ENCODE results near the gene RNH1. TPM values are rescaled to one million over a fixed set of nuclear protein-coding genes. Genes with fewer than 3 reads are reported as not detected.

RNH1 gene
- polyA plus RNA-seq, 1 donor from 2014 or later = 71.8 TPM

GRCh38 chr11:553988-554340 lies 46.9 kb upstream of the RNH1 start:
- no peaks in the 10 kb centered on the region for H3K79me2 ChIP-seq (replicated peaks; ENCODE audit: insufficient read depth, low read length)
- H3K27ac ChIP-seq (ENCODE audit: low read length) = no peak overlapping the region
- no peaks in the 10 kb centered on the region for H3K9me2 ChIP-seq (ENCODE audit: insufficient read depth, low read length)
- TF ChIP-seq RAD21 (conservative IDR thresholded peaks at IDR 0.05) (no peak), TAF1 (IDR thresholded peaks at IDR 0.05; ENCODE audit: low read depth) (no peak), REST (IDR thresholded peaks at IDR 0.05; ENCODE audit: borderline replicate concordance) (no peak), EP300 (conservative IDR thresholded peaks at IDR 0.05; ENCODE audit: poor library complexity, severe bottlenecking) (no peak), POLR2AphosphoS5 (IDR thresholded peaks at IDR 0.05) (no peak), MXI1 (conservative IDR thresholded peaks at IDR 0.05; ENCODE audit: poor library complexity, severe bottlenecking) (no peak), EZH2 (IDR thresholded peaks at IDR 0.05; ENCODE audit: borderline replicate concordance, insufficient read depth, low read length, poor library complexity, severe bottlenecking) (no peak), SMC3 (conservative IDR thresholded peaks at IDR 0.05; ENCODE audit: poor library complexity) (no peak)
- TF ChIP-seq, protein P1, sequence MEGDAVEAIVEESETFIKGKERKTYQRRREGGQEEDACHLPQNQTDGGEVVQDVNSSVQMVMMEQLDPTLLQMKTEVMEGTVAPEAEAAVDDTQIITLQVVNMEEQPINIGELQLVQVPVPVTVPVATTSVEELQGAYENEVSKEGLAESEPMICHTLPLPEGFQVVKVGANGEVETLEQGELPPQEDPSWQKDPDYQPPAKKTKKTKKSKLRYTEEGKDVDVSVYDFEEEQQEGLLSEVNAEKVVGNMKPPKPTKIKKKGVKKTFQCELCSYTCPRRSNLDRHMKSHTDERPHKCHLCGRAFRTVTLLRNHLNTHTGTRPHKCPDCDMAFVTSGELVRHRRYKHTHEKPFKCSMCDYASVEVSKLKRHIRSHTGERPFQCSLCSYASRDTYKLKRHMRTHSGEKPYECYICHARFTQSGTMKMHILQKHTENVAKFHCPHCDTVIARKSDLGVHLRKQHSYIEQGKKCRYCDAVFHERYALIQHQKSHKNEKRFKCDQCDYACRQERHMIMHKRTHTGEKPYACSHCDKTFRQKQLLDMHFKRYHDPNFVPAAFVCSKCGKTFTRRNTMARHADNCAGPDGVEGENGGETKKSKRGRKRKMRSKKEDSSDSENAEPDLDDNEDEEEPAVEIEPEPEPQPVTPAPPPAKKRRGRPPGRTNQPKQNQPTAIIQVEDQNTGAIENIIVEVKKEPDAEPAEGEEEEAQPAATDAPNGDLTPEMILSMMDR (IDR thresholded peaks at IDR 0.05; ENCODE audit: poor library complexity, severe bottlenecking) = no peak
- peaks cover 41% of the 10 kb centered on the region for H3K27me3 ChIP-seq (ENCODE audit: insufficient read depth, low read depth, low read length)
- H3K9ac ChIP-seq (ENCODE audit: low read length) = no peak overlapping the region
- H3K36me3 ChIP-seq (ENCODE audit: insufficient read depth, low read length) = no peaks in the 10 kb centered on the region
- H2AFZ ChIP-seq (ENCODE audit: low read depth, low read length) = no peak overlapping the region
- H4K20me1 ChIP-seq (ENCODE audit: insufficient read depth) = no peaks in the 10 kb centered on the region
- H3K4me2 ChIP-seq (ENCODE audit: low read length) = no peak overlapping the region
- no peaks in the 10 kb centered on the region for H3K9me3 ChIP-seq (ENCODE audit: low read length)
- no peaks in the 10 kb centered on the region for H3F3A ChIP-seq (ENCODE audit: insufficient read depth, low read length, poor library complexity, severe bottlenecking)
- no peak overlapping the region for H3K4me3 ChIP-seq (ENCODE audit: low read length)

DNA sequence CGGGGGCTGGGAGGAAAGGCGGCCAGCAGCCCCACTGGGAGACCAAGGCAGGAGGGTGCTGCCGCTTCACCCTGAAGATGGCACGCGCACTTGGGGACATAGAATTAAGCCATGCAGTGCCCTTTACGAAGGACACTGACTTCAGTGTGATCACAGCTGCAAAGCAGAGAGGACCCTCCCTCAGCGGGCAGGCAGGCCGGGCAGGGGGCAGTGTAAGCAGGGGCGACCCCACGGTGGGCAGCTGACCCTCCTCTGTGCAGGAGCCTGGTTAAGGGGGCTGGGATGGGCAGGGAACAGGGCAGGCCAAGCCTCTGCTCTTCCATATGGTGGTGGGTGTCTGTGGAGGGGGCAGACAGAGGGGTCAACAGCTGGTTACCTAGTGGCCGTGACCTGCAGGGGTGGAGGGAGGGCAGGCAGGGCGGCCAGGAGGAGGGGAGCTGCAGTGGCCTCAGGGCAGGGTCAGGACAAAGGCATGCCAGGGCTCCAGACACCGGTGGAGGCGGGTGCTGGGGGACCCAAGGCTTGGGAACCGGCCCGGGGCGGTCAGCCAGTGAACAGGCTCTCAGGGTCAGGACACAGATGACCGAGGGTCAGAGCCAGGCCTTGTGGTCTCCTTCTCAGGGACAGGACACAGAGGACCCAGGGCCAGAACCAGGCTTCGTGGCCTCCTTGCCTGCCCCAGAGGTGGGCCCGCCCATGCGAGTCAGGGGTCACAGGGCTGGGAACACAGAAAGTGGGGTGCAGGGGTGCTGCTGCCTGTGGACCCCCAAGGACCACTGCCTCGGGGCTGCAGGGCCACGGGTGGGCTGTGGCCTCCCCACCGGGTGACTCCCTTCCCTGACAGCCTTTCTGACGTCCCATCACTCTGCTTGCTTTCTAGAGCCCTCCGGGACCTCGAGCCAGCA lies 46.3 kb upstream of the RNH1 start:
- H3K27me3 ChIP-seq (ENCODE audit: insufficient read depth, low read depth, low read length) = peaks cover 40% of the 10 kb centered on the region
- no peak overlapping the region for H3K27ac ChIP-seq (ENCODE audit: low read length)
- no peaks in the 10 kb centered on the region for H3K9me3 ChIP-seq (ENCODE audit: low read length)
- H3K9me2 ChIP-seq (ENCODE audit: insufficient read depth, low read length) = no peaks in the 10 kb centered on the region
- no peak overlapping the region for H3K4me2 ChIP-seq (ENCODE audit: low read length)
- no peak for TF ChIP-seq EP300 (conservative IDR thresholded peaks at IDR 0.05; ENCODE audit: poor library complexity, severe bottlenecking)
- TF ChIP-seq, protein P1 (IDR thresholded peaks at IDR 0.05; ENCODE audit: poor library complexity, severe bottlenecking) = no peak
- TF ChIP-seq RAD21 (conservative IDR thresholded peaks at IDR 0.05) = no peak
- TF ChIP-seq SMC3 (conservative IDR thresholded peaks at IDR 0.05; ENCODE audit: poor library complexity) = no peak
- TF ChIP-seq TAF1 (IDR thresholded peaks at IDR 0.05; ENCODE audit: low read depth) = no peak
- no peak for TF ChIP-seq POLR2AphosphoS5 (IDR thresholded peaks at IDR 0.05)
- no peaks in the 10 kb centered on the region for H3K79me2 ChIP-seq (replicated peaks; ENCODE audit: insufficient read depth, low read length)
- H3K36me3 ChIP-seq (ENCODE audit: insufficient read depth, low read length) = no peaks in the 10 kb centered on the region
- H4K20me1 ChIP-seq (ENCODE audit: insufficient read depth) = no peaks in the 10 kb centered on the region
- no peak overlapping the region for H2AFZ ChIP-seq (ENCODE audit: low read depth, low read length)
- no peaks in the 10 kb centered on the region for H3F3A ChIP-seq (ENCODE audit: insufficient read depth, low read length, poor library complexity, severe bottlenecking)
- H3K9ac ChIP-seq (ENCODE audit: low read length) = no peak overlapping the region
- no peak overlapping the region for H3K4me3 ChIP-seq (ENCODE audit: low read length)

Data from neural cell (in vitro differentiated cells).